H9 (cell line): Measurements from ENCODE around the gene MINDY4. TPM values are rescaled to one million over a fixed set of nuclear protein-coding genes. Genes with fewer than 3 reads are reported as not detected.

Experiments used
- DNase-seq: peaks from one replicate; pipeline ENCODE4 v3.0.0-alpha.2; 2017
- H2AFZ ChIP-seq: one replicate; pipeline ENCODE4 v1.6.1; 2013; ENCODE audit warnings: mild to moderate bottlenecking, low read length, control low read depth, moderate library complexity
- H2AK5ac ChIP-seq: 2 replicates; pipeline ENCODE4 v1.6.1; 2013; ENCODE audit warnings: low read length, control low read depth, mixed read lengths; ENCODE audit not compliant: insufficient read length
- H2BK120ac ChIP-seq: one replicate; pipeline ENCODE4 v1.6.1; 2013; ENCODE audit warnings: low read depth, mild to moderate bottlenecking, low read length, control low read depth, inconsistent platforms; ENCODE audit not compliant: poor library complexity, severe bottlenecking
- H2BK12ac ChIP-seq: 2 replicates; pipeline ENCODE4 v1.6.1; 2013; ENCODE audit warnings: low read length, control low read depth, mixed read lengths, low read depth; ENCODE audit not compliant: insufficient read length
- H2BK15ac ChIP-seq: 2 replicates; pipeline ENCODE4 v1.6.1; 2013; ENCODE audit warnings: low read depth, low read length, control low read depth
- H2BK20ac ChIP-seq: one replicate; pipeline ENCODE4 v1.6.1; 2013; ENCODE audit warnings: low read depth, mild to moderate bottlenecking, low read length, control low read depth, inconsistent platforms; ENCODE audit not compliant: poor library complexity, severe bottlenecking
- H2BK5ac ChIP-seq: 2 replicates; pipeline ENCODE4 v1.6.1; 2013; ENCODE audit warnings: low read length, control low read depth, mixed read lengths; ENCODE audit not compliant: insufficient read length
- H3K14ac ChIP-seq: 2 replicates; pipeline ENCODE4 v1.6.1; 2013; ENCODE audit warnings: low read length, control low read depth; ENCODE audit not compliant: insufficient read depth
- H3K18ac ChIP-seq: 2 replicates; pipeline ENCODE4 v1.6.1; 2013; ENCODE audit warnings: low read depth, mild to moderate bottlenecking, mixed read lengths, low read length, control low read depth; ENCODE audit not compliant: insufficient read length
- H3K23ac ChIP-seq: 2 replicates; pipeline ENCODE4 v1.6.1; 2013; ENCODE audit warnings: low read length, control low read depth, mixed read lengths, low read depth; ENCODE audit not compliant: insufficient read length
- H3K23me2 ChIP-seq: 2 replicates; pipeline ENCODE4 v1.6.1; 2013; ENCODE audit warnings: low read depth, mild to moderate bottlenecking, mixed read lengths, low read length, control low read depth; ENCODE audit not compliant: insufficient read length, poor library complexity, severe bottlenecking
- H3K27ac ChIP-seq: 2 replicates; pipeline ENCODE4 v1.5.1; 2013; ENCODE audit warnings: low read length, control low read depth, mixed read lengths, low read depth; ENCODE audit not compliant: insufficient read length
- H3K27me3 ChIP-seq: 2 replicates; pipeline ENCODE4 v1.6.1; 2013; ENCODE audit warnings: low read length, control low read depth, inconsistent platforms; ENCODE audit not compliant: insufficient read depth
- H3K4ac ChIP-seq: 2 replicates; pipeline ENCODE4 v1.6.1; 2013; ENCODE audit warnings: low read depth, mild to moderate bottlenecking, control low read depth, inconsistent platforms, low read length, moderate library complexity
- H3K4me1 ChIP-seq: 2 replicates; pipeline ENCODE4 v1.6.1; 2013; ENCODE audit warnings: low read length, control low read depth, inconsistent platforms; ENCODE audit not compliant: insufficient read depth
- H3K4me2 ChIP-seq: 2 replicates; pipeline ENCODE4 v1.6.1; 2013; ENCODE audit warnings: low read length, control low read depth, mixed read lengths; ENCODE audit not compliant: insufficient read length, insufficient read depth
- H3K56ac ChIP-seq: 2 replicates; pipeline ENCODE4 v1.6.1; 2013; ENCODE audit warnings: low read depth, mild to moderate bottlenecking, mixed read lengths, low read length, control low read depth; ENCODE audit not compliant: insufficient read length
- H3K79me1 ChIP-seq: 2 replicates; pipeline ENCODE4 v1.6.1; 2013; ENCODE audit warnings: low read depth, mild to moderate bottlenecking, moderate library complexity, low read length, control low read depth, inconsistent platforms; ENCODE audit not compliant: insufficient read depth, poor library complexity, severe bottlenecking
- H3K79me2 ChIP-seq: 2 replicates; pipeline ENCODE4 v1.6.1; 2013; ENCODE audit warnings: low read length, control low read depth, inconsistent platforms; ENCODE audit not compliant: insufficient read depth
- H3K9ac ChIP-seq: 2 replicates; pipeline ENCODE4 v1.6.1; 2013; ENCODE audit warnings: low read length, control low read depth, mixed read lengths; ENCODE audit not compliant: insufficient read length; ENCODE audit errors: extremely low read depth
- H3K9me3 ChIP-seq: one replicate; pipeline ENCODE4 v1.6.1; 2013; ENCODE audit warnings: low read depth, low read length, inconsistent platforms; ENCODE audit not compliant: control insufficient read depth
- H3T11ph ChIP-seq: one replicate; pipeline ENCODE4 v1.6.1; 2013; ENCODE audit warnings: mild to moderate bottlenecking, low read length, control low read depth, inconsistent platforms
- H4K20me1 ChIP-seq: one replicate; pipeline ENCODE4 v1.6.1; 2013; ENCODE audit not compliant: control insufficient read depth, insufficient read length, insufficient read depth
- H4K5ac ChIP-seq: 2 replicates; pipeline ENCODE4 v1.6.1; 2013; ENCODE audit warnings: low read depth, mild to moderate bottlenecking, mixed read lengths, low read length, control low read depth; ENCODE audit not compliant: insufficient read length
- H4K8ac ChIP-seq: replicated peaks from 2 replicates; pipeline ENCODE4 v1.6.1; 2013; ENCODE audit warnings: low read length, control low read depth, mixed read lengths, low read depth; ENCODE audit not compliant: insufficient read length
- H4K91ac ChIP-seq: 2 replicates; pipeline ENCODE4 v1.6.1; 2013; ENCODE audit warnings: low read depth, mild to moderate bottlenecking, moderate library complexity, mixed read lengths, low read length, control low read depth; ENCODE audit not compliant: insufficient read length
- H3K27ac Mint-ChIP-seq, 3 experiments: 2 replicates in 2 of 3; 3 replicates in 1 of 3; pipeline ENCODE4 v1.8.0; 2020 to 2021; ENCODE audit warnings: mixed read lengths in 3 of 3, mild to moderate bottlenecking in 1 of 3, moderate library complexity in 1 of 3
- H3K27me3 Mint-ChIP-seq: 2 replicates; pipeline ENCODE4 v1.8.0; 2021; ENCODE audit warnings: low read depth, mild to moderate bottlenecking, moderate library complexity, mixed read lengths
- H3K36me3 Mint-ChIP-seq, 3 experiments: 2 replicates in 2 of 3; 3 replicates in 1 of 3; pipeline ENCODE4 v1.8.0; 2020 to 2021; ENCODE audit warnings: low read depth in 3 of 3, mixed read lengths in 3 of 3; ENCODE audit not compliant: insufficient read depth in 1 of 3
- H3K4me1 Mint-ChIP-seq, 2 experiments: 2 replicates each; pipeline ENCODE4 v1.8.0; 2020; ENCODE audit warnings: mixed read lengths in 2 of 2
- H3K4me3 Mint-ChIP-seq, 2 experiments: 2 replicates in 1 of 2; 3 replicates in 1 of 2; pipeline ENCODE4 v1.8.0; 2020 to 2021; ENCODE audit warnings: mild to moderate bottlenecking in 2 of 2, mixed read lengths in 2 of 2, moderate library complexity in 1 of 2
- H3K9me3 Mint-ChIP-seq, 2 experiments: 2 replicates in 1 of 2; 3 replicates in 1 of 2; pipeline ENCODE4 v1.8.0; 2020; ENCODE audit warnings: mild to moderate bottlenecking in 2 of 2, mixed read lengths in 2 of 2, moderate library complexity in 1 of 2
- WGBS: extraction: QIAGEN DNeasy Blood & Tissue Kit; methylation state at CpG from one replicate; pipeline ENCODE4 v1.1.7; 2013; ENCODE audit warnings: missing lambda C conversion rate, low lambda C conversion rate, mixed read lengths; ENCODE audit not compliant: insufficient read length; ENCODE audit errors: extremely low coverage; 5-methylcytosine and 5-hydroxymethylcytosine counted together
- total RNA-seq: library from RNA; stranded (reverse); gene quantifications from 2 replicates; pipeline ENCODE4 v1.2.1, GENCODE V29; 2021
- TF ChIP-seq, protein P1 (sequence below): fragments of 200-600 bp; sonication (generic); conservative IDR thresholded peaks from 3 replicates; pipeline ENCODE4 v1.8.0; 2021; ENCODE audit warnings: antibody characterized with exemption, mild to moderate bottlenecking

Gene MINDY4
- total RNA-seq, 1 experiment from 2014 or later: 3.1 TPM

GRCh38 chr7:30826181-30826580, 55.0 kb downstream of the MINDY4 start:
- Histone ChIP-seq H3K23me2 (no peaks in the 10 kb centered on the region), H3K14ac (no peak overlapping the region), H4K20me1 (no peaks in the 10 kb centered on the region), H4K5ac (no peak overlapping the region), H2BK15ac (no peak overlapping the region), H2BK5ac (no peak overlapping the region), H2BK120ac (no peak overlapping the region), H2BK12ac (no peak overlapping the region), H2AK5ac (no peak overlapping the region), H3K18ac (no peak overlapping the region), H3K4ac (no peak overlapping the region), H3K79me1 (no peaks in the 10 kb centered on the region), H2AFZ (no peak overlapping the region), H3K23ac (no peak overlapping the region), H3K79me2 (no peaks in the 10 kb centered on the region), H2BK20ac (no peak overlapping the region), H3K27ac (no peak overlapping the region), H3K56ac (no peak overlapping the region), H3T11ph (no peak overlapping the region), H3K4me1 (peaks cover 2% of the 10 kb centered on the region; the same call in 1 of the 2 replicates), H4K8ac (no peak overlapping the region), H3K9me3 (no peaks in the 10 kb centered on the region), H3K9ac (no peak overlapping the region), H3K4me2 (no peak overlapping the region), H4K91ac (no peak overlapping the region), H3K27me3 (no peaks in the 10 kb centered on the region)
- Mint-ChIP-seq H3K27ac (no peak overlapping the region), H3K36me3 (peaks cover 0 to 7% (median 4%) of the 10 kb centered on the region in 3 experiments; a peak in 5 of 7 replicates), H3K4me3 (no peak overlapping the region), H3K27me3 (peaks cover 3% of the 10 kb centered on the region; the same call in 1 of the 2 replicates), H3K4me1 (peaks cover 10 to 11% of the 10 kb centered on the region in 2 experiments), H3K9me3 (peaks cover 0 to 5% of the 10 kb centered on the region in 2 experiments; a peak in 3 of 5 replicates)
- WGBS: no CpG with 5 or more reads among the region's 7 CpGs
- no peak for DNase-seq
- TF ChIP-seq, protein P1, sequence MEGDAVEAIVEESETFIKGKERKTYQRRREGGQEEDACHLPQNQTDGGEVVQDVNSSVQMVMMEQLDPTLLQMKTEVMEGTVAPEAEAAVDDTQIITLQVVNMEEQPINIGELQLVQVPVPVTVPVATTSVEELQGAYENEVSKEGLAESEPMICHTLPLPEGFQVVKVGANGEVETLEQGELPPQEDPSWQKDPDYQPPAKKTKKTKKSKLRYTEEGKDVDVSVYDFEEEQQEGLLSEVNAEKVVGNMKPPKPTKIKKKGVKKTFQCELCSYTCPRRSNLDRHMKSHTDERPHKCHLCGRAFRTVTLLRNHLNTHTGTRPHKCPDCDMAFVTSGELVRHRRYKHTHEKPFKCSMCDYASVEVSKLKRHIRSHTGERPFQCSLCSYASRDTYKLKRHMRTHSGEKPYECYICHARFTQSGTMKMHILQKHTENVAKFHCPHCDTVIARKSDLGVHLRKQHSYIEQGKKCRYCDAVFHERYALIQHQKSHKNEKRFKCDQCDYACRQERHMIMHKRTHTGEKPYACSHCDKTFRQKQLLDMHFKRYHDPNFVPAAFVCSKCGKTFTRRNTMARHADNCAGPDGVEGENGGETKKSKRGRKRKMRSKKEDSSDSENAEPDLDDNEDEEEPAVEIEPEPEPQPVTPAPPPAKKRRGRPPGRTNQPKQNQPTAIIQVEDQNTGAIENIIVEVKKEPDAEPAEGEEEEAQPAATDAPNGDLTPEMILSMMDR: no peak
